MCF 10A (cell line): ENCODE data around the gene C21orf58. TPM values are rescaled to one million over a fixed set of nuclear protein-coding genes. Genes with fewer than 3 reads are reported as not detected.

Source experiments
- BruUV-seq: library from RNA; stranded (reverse); fragments of 400-500 nt; replicated peaks from 2 replicates; lab custom pipeline; 2021; lab: Mats Ljungman, UMichigan
- CTCF ChIA-PET: fragments of 300-600 bp; sonication (Branson Sonifier 250); formaldehyde crosslinking; extraction: SDS; loops from one replicate; lab custom pipeline; 2021; ENCODE audit warnings: antibody characterized with exemption, inconsistent platforms; lab: Yijun Ruan, JAX
- POLR2A ChIA-PET: fragments of 300-600, 350-650 bp; sonication (Branson Sonifier 250); formaldehyde crosslinking; extraction: SDS; loops from one replicate; lab custom pipeline; 2020; ENCODE audit warnings: antibody characterized with exemption, inconsistent platforms; lab: Yijun Ruan, JAX
- DNase-seq: peaks from one replicate; pipeline ENCODE4 v3.0.0-alpha.2; 2018; ENCODE audit not compliant: unreplicated experiment
- H3K27ac Mint-ChIP-seq: one replicate; pipeline ENCODE4 v1.8.0; 2022; ENCODE audit warnings: mild to moderate bottlenecking, low read depth, mixed read lengths; ENCODE audit not compliant: unreplicated experiment
- H3K27me3 Mint-ChIP-seq: one replicate; pipeline ENCODE4 v1.8.0; 2022; ENCODE audit warnings: mixed read lengths; ENCODE audit not compliant: insufficient read depth, unreplicated experiment
- H3K36me3 Mint-ChIP-seq: one replicate; pipeline ENCODE4 v1.8.0; 2022; ENCODE audit warnings: mild to moderate bottlenecking, moderate library complexity, mixed read lengths; ENCODE audit not compliant: insufficient read depth, unreplicated experiment
- H3K4me1 Mint-ChIP-seq: one replicate; pipeline ENCODE4 v1.8.0; 2022; ENCODE audit warnings: mixed read lengths; ENCODE audit not compliant: insufficient read depth, unreplicated experiment
- H3K4me3 Mint-ChIP-seq: one replicate; pipeline ENCODE4 v1.8.0; 2022; ENCODE audit warnings: mild to moderate bottlenecking, moderate library complexity, mixed read lengths; ENCODE audit not compliant: unreplicated experiment
- H3K9me3 Mint-ChIP-seq: one replicate; pipeline ENCODE4 v1.8.0; 2022; ENCODE audit warnings: mixed read lengths; ENCODE audit not compliant: unreplicated experiment
- intact Hi-C: fragments of 100-400 bp; cut with micrococcal nuclease; formaldehyde crosslinking; loops from 2 replicates; pipeline ENCODE4 v1.14.1; 2022
- total RNA-seq: library from RNA; stranded (reverse); gene quantifications from 2 replicates; pipeline ENCODE4 v1.2.3, GENCODE V29; 2022
- TF ChIP-seq, protein P1 (sequence below): fragments of 200-600 bp; IDR thresholded peaks from one replicate; pipeline ENCODE4 v1.8.0; 2022; ENCODE audit warnings: antibody characterized with exemption, mild to moderate bottlenecking; ENCODE audit not compliant: unreplicated experiment

The C21orf58 gene
- total RNA-seq, 1 experiment from 2014 or later, result 7.8 TPM

DNA sequence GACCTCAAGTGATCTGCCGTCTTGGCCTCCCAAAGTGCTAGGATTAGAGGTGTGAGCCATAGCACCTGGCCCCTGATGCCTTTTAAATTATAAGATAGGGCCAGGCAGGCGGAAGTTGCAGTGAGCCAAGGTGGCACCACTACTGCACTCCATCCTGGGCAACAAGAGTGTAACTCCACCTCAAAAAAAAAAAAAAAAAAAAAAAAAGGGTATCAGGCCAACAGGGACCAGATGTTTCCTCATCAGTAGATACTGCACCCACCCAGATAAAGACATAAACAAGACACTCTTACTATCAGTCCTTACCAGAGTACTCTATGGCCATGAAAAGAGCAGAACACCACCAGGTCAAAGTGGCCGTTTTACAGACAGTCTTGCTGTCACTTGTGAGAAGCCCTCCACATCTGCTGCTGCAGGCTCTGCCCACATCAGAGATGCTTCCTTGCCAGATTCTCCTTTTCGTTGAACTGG, 3.3 kb downstream of the C21orf58 start:
- H3K27me3 Mint-ChIP-seq, result no peaks in the 10 kb centered on the region
- ChIA-PET CTCF (no interaction called here), POLR2A (no interaction called here)
- H3K36me3 Mint-ChIP-seq, result no peaks in the 10 kb centered on the region
- no TSS peak for BruUV-seq
- no peak for DNase-seq
- TF ChIP-seq, protein P1, sequence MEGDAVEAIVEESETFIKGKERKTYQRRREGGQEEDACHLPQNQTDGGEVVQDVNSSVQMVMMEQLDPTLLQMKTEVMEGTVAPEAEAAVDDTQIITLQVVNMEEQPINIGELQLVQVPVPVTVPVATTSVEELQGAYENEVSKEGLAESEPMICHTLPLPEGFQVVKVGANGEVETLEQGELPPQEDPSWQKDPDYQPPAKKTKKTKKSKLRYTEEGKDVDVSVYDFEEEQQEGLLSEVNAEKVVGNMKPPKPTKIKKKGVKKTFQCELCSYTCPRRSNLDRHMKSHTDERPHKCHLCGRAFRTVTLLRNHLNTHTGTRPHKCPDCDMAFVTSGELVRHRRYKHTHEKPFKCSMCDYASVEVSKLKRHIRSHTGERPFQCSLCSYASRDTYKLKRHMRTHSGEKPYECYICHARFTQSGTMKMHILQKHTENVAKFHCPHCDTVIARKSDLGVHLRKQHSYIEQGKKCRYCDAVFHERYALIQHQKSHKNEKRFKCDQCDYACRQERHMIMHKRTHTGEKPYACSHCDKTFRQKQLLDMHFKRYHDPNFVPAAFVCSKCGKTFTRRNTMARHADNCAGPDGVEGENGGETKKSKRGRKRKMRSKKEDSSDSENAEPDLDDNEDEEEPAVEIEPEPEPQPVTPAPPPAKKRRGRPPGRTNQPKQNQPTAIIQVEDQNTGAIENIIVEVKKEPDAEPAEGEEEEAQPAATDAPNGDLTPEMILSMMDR, result no peak
- H3K9me3 Mint-ChIP-seq, result no peaks in the 10 kb centered on the region
- no peak overlapping the region for H3K27ac Mint-ChIP-seq
- H3K4me3 Mint-ChIP-seq, result no peak overlapping the region
- intact Hi-C loops, result no loop called here
- peaks cover 7% of the 10 kb centered on the region for H3K4me1 Mint-ChIP-seq

DNA sequence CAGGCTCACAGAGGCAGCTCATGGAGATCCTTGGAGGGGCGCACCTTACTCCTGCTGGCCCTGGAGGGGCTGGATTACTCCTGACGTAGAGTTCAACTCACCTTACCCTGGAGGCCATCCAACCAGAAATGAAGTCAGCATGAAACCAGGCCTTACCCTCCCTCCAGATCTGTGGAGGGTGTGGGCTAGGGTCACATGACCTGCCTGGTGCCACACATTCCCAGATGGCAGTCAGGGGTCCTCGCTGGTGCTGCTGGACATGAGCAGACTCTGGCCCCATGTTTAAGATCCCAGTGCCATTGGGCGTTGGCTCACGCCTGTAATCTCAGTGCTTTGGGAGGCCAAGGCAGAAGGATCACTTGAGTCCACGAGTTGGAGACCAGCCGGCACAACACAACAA, 4.5 kb downstream of the C21orf58 start:
- DNase-seq, result no peak
- BruUV-seq, result no TSS peak
- ChIA-PET CTCF (no interaction called here), POLR2A (no interaction called here)
- TF ChIP-seq, protein P1, result no peak
- intact Hi-C loops, result no loop called here
- no peaks in the 10 kb centered on the region for H3K36me3 Mint-ChIP-seq
- H3K27ac Mint-ChIP-seq, result no peak overlapping the region
- no peak overlapping the region for H3K4me3 Mint-ChIP-seq
- H3K9me3 Mint-ChIP-seq, result no peaks in the 10 kb centered on the region
- H3K4me1 Mint-ChIP-seq, result peaks cover 6% of the 10 kb centered on the region
- no peaks in the 10 kb centered on the region for H3K27me3 Mint-ChIP-seq

DNA sequence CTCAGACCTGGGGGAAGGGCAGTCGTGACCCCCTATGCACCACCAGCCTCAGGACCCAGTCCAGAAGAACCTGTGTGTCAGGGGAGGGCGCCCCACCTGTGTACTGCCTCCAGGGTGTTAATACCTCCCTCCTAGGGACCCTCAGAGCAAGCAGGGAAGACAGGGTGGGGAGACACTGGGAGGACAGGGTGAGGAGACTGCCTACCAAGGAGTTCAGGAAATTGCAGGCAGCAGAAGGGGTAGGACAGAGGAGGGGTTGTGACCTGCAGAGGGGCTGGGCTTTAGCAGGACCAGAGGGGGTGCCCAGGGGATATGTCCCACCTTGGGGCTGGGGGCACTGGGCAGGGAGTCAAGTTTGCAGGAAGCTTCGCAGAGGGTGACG, 5.2 kb downstream of the C21orf58 start:
- Mint-ChIP-seq H3K36me3 (no peaks in the 10 kb centered on the region), H3K4me3 (no peak overlapping the region), H3K4me1 (peaks cover 6% of the 10 kb centered on the region), H3K27ac (no peak overlapping the region), H3K9me3 (no peaks in the 10 kb centered on the region), H3K27me3 (no peaks in the 10 kb centered on the region)
- intact Hi-C loops, result no loop called here
- BruUV-seq, result no TSS peak
- ChIA-PET CTCF (no interaction called here), POLR2A (no interaction called here)
- TF ChIP-seq, protein P1, result no peak
- DNase-seq, result no peak

DNA sequence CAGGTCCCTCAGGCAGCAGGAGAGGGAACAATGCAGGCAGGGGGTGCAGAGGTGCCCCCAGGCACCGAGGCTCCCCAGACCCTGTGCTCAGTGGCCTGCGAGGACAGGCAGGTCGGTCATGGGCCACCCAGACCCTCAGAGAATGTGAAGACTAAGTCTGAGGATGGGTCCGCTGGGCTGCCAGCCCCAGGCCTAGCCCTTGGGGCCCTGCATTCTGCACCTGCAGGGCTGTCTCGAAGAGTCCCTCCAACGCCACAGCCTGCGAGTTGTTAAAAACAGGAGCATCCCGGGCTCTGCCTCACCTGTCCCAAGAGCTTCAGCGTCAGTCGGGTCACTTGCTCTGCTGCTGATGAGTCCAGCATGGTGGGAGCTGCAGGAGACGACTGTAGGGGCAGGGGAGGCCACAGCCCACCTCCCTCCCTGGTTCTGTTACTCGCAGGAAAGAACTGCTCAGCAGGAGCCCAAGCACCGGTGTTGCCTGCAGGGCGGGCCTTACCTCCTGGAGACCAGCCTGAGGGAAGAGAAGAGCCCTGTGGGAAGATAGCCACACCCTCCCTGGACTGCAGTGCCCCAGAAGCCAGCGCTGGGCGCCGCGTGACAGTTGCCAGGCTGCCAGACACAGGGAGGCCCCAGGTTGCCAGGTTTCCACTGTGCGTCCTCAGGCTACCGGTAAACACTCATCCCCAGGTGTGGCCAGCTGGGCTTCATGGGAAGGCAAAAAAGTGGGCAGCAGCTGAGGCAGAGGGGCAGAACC, 5.8 kb downstream of the C21orf58 start:
- Mint-ChIP-seq H3K4me3 (no peak overlapping the region), H3K9me3 (no peaks in the 10 kb centered on the region), H3K27ac (no peak overlapping the region), H3K27me3 (no peaks in the 10 kb centered on the region), H3K4me1 (peaks cover 6% of the 10 kb centered on the region), H3K36me3 (no peaks in the 10 kb centered on the region)
- intact Hi-C loops, result no loop called here
- CTCF ChIA-PET, result no interaction called here
- no peak for DNase-seq
- POLR2A ChIA-PET, result no interaction called here
- no TSS peak for BruUV-seq
- TF ChIP-seq, protein P1, result no peak
